Neuron (in vitro differentiated cells): ENCODE measurements around the gene CNKSR2.

Source experiments
- H2AFZ ChIP-seq: one replicate; pipeline ENCODE4 v1.6.1; 2013; ENCODE audit warnings: low read depth, mild to moderate bottlenecking, inconsistent platforms, low read length, moderate library complexity
- H3K27me3 ChIP-seq: one replicate; pipeline ENCODE4 v1.6.1; 2013; ENCODE audit warnings: low read length; ENCODE audit not compliant: insufficient read depth
- H3K36me3 ChIP-seq: one replicate; pipeline ENCODE4 v1.6.1; 2013; ENCODE audit warnings: low read length; ENCODE audit not compliant: insufficient read depth
- H3K4me1 ChIP-seq: one replicate; pipeline ENCODE4 v1.6.1; 2013; ENCODE audit warnings: low read length; ENCODE audit not compliant: insufficient read depth
- H3K4me3 ChIP-seq: 2 replicates; pipeline ENCODE4 v1.5.1; 2013; ENCODE audit warnings: mild to moderate bottlenecking, low read length, moderate library complexity
- H3K9me3 ChIP-seq: one replicate; pipeline ENCODE4 v1.6.1; 2013; ENCODE audit warnings: low read length

The CNKSR2 gene

GRCh38 chrX:21645431-21645830, 271.2 kb downstream of the CNKSR2 start:
- no peaks in the 10 kb centered on the region for H3K36me3 ChIP-seq
- no peaks in the 10 kb centered on the region for H3K9me3 ChIP-seq
- peaks cover 8% of the 10 kb centered on the region for H3K4me1 ChIP-seq
- H3K4me3 ChIP-seq = no peak overlapping the region
- H2AFZ ChIP-seq = no peak overlapping the region
- no peaks in the 10 kb centered on the region for H3K27me3 ChIP-seq

DNA sequence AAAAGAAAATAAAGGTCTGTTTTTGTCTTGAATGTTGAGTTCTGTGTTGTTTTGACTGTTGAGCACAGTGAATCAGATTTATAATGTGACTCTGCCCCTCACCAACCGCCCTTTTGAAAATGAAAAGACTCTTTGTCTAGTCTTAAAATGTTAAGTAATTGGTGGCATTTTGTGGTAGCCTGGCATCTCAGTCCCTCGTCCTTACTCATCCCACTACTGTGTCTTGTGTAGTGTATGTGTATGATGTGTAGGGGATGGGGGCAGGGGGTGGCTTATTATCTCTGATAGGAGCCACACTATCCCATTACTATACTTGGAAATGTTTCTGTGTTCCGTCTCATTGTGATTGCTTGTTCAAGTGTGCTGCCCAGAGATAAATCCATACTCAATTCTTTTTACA, 271.7 kb downstream of the CNKSR2 start:
- Histone ChIP-seq H2AFZ (no peak overlapping the region), H3K36me3 (no peaks in the 10 kb centered on the region), H3K4me3 (no peak overlapping the region), H3K27me3 (no peaks in the 10 kb centered on the region), H3K9me3 (no peaks in the 10 kb centered on the region), H3K4me1 (peaks cover 8% of the 10 kb centered on the region)

GRCh38 chrX:21655901-21656586, 281.8 kb downstream of the CNKSR2 start:
- Histone ChIP-seq H3K4me1 (no peaks in the 10 kb centered on the region), H3K36me3 (peaks cover 2% of the 10 kb centered on the region), H3K9me3 (peaks cover 7% of the 10 kb centered on the region)

DNA sequence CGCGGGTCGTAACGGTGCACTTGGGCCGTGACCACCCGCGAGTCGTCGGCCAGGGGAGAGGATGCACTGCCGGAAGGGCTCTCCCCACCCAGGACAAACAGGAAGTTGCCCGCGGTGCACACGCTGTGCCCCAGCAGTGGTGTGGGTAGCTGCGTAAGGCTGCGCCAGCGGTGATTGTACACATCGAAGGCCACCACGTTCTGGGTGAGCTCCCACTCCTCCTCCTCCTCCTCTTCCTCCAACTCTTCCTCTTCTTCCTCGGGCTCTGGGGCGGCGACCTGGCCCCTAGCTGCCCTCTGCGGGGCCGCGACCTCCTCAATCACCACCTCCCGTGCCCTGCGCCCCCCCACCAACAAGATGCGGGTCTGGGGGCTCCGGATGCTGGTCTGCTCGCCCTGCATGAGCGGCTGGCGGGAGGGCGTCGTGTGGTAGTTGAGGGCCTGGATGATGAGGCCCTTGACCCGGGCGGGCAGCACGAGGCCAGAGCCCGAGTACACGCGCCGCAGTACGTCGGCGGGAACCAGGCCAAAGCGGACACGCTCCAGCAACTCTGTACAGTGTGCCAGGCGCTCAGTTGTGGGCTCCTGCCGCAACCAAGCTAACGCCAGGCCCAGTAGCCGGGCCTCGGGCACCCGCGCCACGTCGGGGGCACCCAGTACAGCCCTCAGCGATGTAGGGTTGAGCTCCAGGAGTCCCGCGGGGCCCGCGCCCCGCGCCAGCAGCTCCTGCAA, 282.5 kb downstream of the CNKSR2 start:
- peaks cover 2% of the 10 kb centered on the region for H3K36me3 ChIP-seq
- H3K9me3 ChIP-seq = peaks cover 7% of the 10 kb centered on the region
- no peaks in the 10 kb centered on the region for H3K27me3 ChIP-seq
- peaks cover 2% of the 10 kb centered on the region for H3K4me1 ChIP-seq
- no peak overlapping the region for H3K4me3 ChIP-seq
- H2AFZ ChIP-seq = no peak overlapping the region

More at GRCh38 chrX:21655901-21656586, 281.8 kb downstream of the CNKSR2 start:
- Histone ChIP-seq H3K4me3 (no peak overlapping the region), H2AFZ (no peak overlapping the region), H3K27me3 (no peaks in the 10 kb centered on the region)

DNA sequence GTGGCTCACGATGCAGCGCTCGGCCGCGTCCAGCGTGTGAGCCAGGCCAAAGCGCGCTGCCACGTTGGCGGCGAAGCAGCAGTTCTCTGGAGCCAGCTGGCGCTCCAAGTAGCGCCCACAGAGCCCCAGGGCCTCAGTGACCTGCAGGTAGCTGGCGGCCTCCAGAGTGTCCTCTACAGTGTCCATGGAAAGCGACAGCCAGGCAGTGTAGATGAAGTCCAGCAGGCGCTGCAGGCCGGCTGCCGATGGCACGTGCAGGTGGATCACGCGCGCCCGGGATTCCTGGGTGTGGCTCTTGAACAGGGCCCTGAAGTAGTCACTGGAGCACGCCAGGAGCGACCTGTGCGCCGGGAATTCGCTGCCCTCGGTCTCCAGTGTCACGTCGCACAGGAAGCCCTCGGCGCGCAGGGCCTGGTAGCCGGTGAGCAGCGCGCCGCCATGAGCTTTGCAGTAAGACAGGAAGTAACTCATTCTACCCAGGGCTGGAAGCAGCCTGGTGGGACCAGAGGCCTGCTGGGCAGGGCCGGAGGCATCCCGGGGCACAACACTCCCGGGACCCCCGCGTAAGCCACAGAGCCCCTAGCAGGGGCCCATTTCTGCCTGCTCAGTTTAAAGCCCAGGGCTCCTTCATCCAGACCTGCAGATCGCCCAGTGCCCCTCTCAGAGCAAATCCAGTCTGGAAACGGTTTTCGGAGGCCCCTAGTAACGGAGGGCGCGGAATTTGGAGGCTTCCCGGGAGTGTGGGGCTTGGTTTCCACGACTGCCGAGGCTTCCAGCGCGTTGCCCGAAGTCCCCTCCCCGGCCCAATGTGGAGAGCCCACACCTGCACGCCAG, 283.3 kb downstream of the CNKSR2 start:
- Histone ChIP-seq H3K4me3 (no peak overlapping the region), H3K9me3 (peaks cover 7% of the 10 kb centered on the region), H3K4me1 (peaks cover 2% of the 10 kb centered on the region), H3K27me3 (no peaks in the 10 kb centered on the region), H2AFZ (no peak overlapping the region), H3K36me3 (no peaks in the 10 kb centered on the region)

GRCh38 chrX:21658152-21658737, 284.0 kb downstream of the CNKSR2 start, which contains the start of gene KLHL34:
KLHL34 (minus strand) TSS chrX:21658330; CDS start chrX:21657788, 542 bp downstream.
- H3K27me3 ChIP-seq = no peaks in the 10 kb centered on the region

DNA sequence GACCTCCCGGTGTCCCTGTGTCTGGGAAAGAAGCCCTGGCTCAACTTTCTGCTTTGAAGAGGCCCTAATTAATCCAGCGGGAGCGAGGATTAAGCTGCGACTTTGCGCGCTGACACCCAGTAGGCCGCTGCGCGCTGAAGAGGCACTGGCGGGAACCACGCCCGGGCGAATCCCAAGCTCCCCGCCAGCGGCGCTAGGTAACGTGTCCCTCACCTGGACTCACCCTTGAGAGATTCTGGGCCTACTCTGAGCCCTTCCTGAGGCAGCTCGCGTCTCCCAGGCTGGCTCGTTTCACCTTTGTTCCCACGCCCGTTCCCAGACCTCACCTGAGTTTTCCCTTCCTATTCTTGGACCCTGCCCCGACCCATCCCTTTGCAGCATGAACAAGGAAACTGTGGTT, 284.5 kb downstream of the CNKSR2 start:
- no peak overlapping the region for H2AFZ ChIP-seq
- H3K9me3 ChIP-seq = peaks cover 7% of the 10 kb centered on the region
- no peak overlapping the region for H3K4me3 ChIP-seq
- H3K36me3 ChIP-seq = no peaks in the 10 kb centered on the region
- no peaks in the 10 kb centered on the region for H3K27me3 ChIP-seq
- H3K4me1 ChIP-seq = peaks cover 2% of the 10 kb centered on the region

More at GRCh38 chrX:21658152-21658737, 284.0 kb downstream of the CNKSR2 start, which contains the start of gene KLHL34:
- no peak within 1 kb of the TSS for H2AFZ ChIP-seq
- H3K9me3 ChIP-seq = peaks cover 7% of the 10 kb centered on the region
- H3K36me3 ChIP-seq = no peaks in the 10 kb centered on the region
- no peak within 1 kb of the TSS for H3K4me3 ChIP-seq
- H3K4me1 ChIP-seq = peaks cover 2% of the 10 kb centered on the region

- no peak overlapping the region for H3K4me3 ChIP-seq
- H2AFZ ChIP-seq = no peak overlapping the region
- peaks cover 7% of the 10 kb centered on the region for H3K9me3 ChIP-seq
- H3K36me3 ChIP-seq = no peaks in the 10 kb centered on the region
- H3K4me1 ChIP-seq = peaks cover 2% of the 10 kb centered on the region
- H3K27me3 ChIP-seq = no peaks in the 10 kb centered on the region
Measured at GRCh38 chrX:21659320-21659719, 285.1 kb downstream of the CNKSR2 start.

- peaks cover 7% of the 10 kb centered on the region for H3K9me3 ChIP-seq
- H3K36me3 ChIP-seq = no peaks in the 10 kb centered on the region
- H3K4me3 ChIP-seq = no peak overlapping the region
- no peaks in the 10 kb centered on the region for H3K27me3 ChIP-seq
- peaks cover 2% of the 10 kb centered on the region for H3K4me1 ChIP-seq
- no peak overlapping the region for H2AFZ ChIP-seq
Measured at GRCh38 chrX:21660156-21660555, 285.9 kb downstream of the CNKSR2 start.

DNA sequence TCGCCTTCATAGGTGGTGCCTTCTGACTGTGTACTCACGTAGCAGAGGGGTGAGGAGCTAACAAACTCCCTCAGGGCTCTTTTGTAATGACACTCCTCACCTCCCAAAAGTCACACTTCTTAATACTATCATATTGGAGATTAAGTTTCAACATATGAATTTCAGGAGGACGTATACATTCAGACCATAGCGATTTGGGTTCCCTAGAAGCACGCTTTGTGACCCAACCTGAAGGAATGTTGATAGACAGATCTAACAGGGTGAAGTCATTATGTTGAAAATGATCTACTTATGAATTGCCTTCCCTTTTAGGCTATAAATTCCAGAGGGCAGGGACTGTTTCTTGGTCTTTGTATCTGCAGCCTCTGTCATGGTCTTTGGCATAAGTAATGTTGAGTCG, 287.1 kb downstream of the CNKSR2 start:
- H2AFZ ChIP-seq = no peak overlapping the region
- H3K4me3 ChIP-seq = no peak overlapping the region
- H3K36me3 ChIP-seq = no peaks in the 10 kb centered on the region
- H3K27me3 ChIP-seq = no peaks in the 10 kb centered on the region
- peaks cover 2% of the 10 kb centered on the region for H3K4me1 ChIP-seq
- peaks cover 4% of the 10 kb centered on the region for H3K9me3 ChIP-seq

GRCh38 chrX:21662761-21663160, 288.5 kb downstream of the CNKSR2 start:
- Histone ChIP-seq H3K4me3 (no peak overlapping the region), H3K4me1 (peaks cover 2% of the 10 kb centered on the region), H2AFZ (no peak overlapping the region), H3K9me3 (no peaks in the 10 kb centered on the region), H3K27me3 (no peaks in the 10 kb centered on the region), H3K36me3 (no peaks in the 10 kb centered on the region)

DNA sequence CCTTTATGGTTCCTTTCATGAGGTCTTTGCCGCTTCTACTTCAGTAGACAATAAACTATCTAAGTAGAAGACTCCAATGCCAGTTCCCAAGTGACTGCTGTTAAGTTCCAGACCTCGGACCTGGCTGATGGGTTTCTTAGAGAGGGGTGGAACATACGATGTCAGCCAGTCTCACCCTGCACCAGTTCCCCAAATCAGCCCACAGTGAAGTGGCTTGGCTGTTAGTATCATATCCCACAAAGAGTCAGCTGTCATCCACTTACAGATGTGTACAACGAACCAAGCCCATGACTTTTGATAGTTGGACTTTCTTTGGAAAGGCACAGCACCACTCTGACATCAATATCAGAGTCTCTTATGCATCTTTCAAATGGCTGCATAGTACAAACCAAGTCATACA, 292.0 kb downstream of the CNKSR2 start:
- H2AFZ ChIP-seq = no peak overlapping the region
- peaks cover 2% of the 10 kb centered on the region for H3K4me1 ChIP-seq
- no peak overlapping the region for H3K4me3 ChIP-seq
- H3K27me3 ChIP-seq = no peaks in the 10 kb centered on the region
- no peaks in the 10 kb centered on the region for H3K36me3 ChIP-seq
- H3K9me3 ChIP-seq = no peaks in the 10 kb centered on the region
